Measurements from ENCODE around the gene MYO1B. TPM values are rescaled to one million over a fixed set of nuclear protein-coding genes. Genes with fewer than 3 reads are reported as not detected.

Gene MYO1B
- total and polyA plus RNA-seq, 5 donors: 6.0 to 16.3 (median 11.9) TPM

GRCh38 chr2:191212119-191212518 is 33.1 kb upstream of the MYO1B start:
- H3K4me1 ChIP-seq (ENCODE audit: control insufficient read depth, insufficient read depth, low read length): no peaks in the 10 kb centered on the region
- no peaks in the 10 kb centered on the region for H3K27me3 ChIP-seq (ENCODE audit: control insufficient read depth, insufficient read depth)
- H3K4me3 ChIP-seq (ENCODE audit: low read length): no peak overlapping the region
- no peak for DNase-seq
- no peaks in the 10 kb centered on the region for H3K9me3 ChIP-seq (ENCODE audit: control insufficient read depth, low read length)
- no peak overlapping the region for H3K27ac ChIP-seq (ENCODE audit: low read length)
- intact Hi-C loops (cut with DNase I): loop anchor here in 2 of 4 donors (10.0 kb wide), 2 partner anchors 47 to 293 kb away; no protein-coding TSS in a partner anchor
- no peak for ATAC-seq

GRCh38 chr2:191213333-191213732 is 31.9 kb upstream of the MYO1B start:
- intact Hi-C loops (cut with DNase I): loop anchor here in 2 of 4 donors (10.0 kb wide), 2 partner anchors 49 to 291 kb away; no protein-coding TSS in a partner anchor
- Histone ChIP-seq H3K4me1 (ENCODE audit: control insufficient read depth, insufficient read depth, low read length) (no peaks in the 10 kb centered on the region), H3K4me3 (ENCODE audit: low read length) (no peak overlapping the region), H3K9me3 (ENCODE audit: control insufficient read depth, low read length) (no peaks in the 10 kb centered on the region), H3K27me3 (ENCODE audit: control insufficient read depth, insufficient read depth) (no peaks in the 10 kb centered on the region), H3K27ac (ENCODE audit: low read length) (no peak overlapping the region)
- no peak for DNase-seq
- no peak for ATAC-seq

- Histone ChIP-seq H3K27ac (ENCODE audit: low read length) (no peak overlapping the region), H3K4me3 (ENCODE audit: low read length) (no peak overlapping the region), H3K27me3 (ENCODE audit: control insufficient read depth, insufficient read depth) (no peaks in the 10 kb centered on the region), H3K4me1 (ENCODE audit: control insufficient read depth, insufficient read depth, low read length) (peaks cover 2% of the 10 kb centered on the region), H3K9me3 (ENCODE audit: control insufficient read depth, low read length) (no peaks in the 10 kb centered on the region)
- 97% methylated on average over 1 of the region's 1 CpG for WGBS
- ATAC-seq: no peak
- no peak for DNase-seq
- intact Hi-C loops (cut with DNase I): loop anchor here in 2 of 4 donors (10.0 kb wide), 2 partner anchors 50 to 290 kb away; no protein-coding TSS in a partner anchor
Observed at GRCh38 chr2:191215230-191215629, 30.0 kb upstream of the MYO1B start.

- Histone ChIP-seq H3K4me3 (ENCODE audit: low read length) (no peak overlapping the region), H3K4me1 (ENCODE audit: control insufficient read depth, insufficient read depth, low read length) (peaks cover 2% of the 10 kb centered on the region), H3K9me3 (ENCODE audit: control insufficient read depth, low read length) (no peaks in the 10 kb centered on the region), H3K27ac (ENCODE audit: low read length) (no peak overlapping the region), H3K27me3 (ENCODE audit: control insufficient read depth, insufficient read depth) (no peaks in the 10 kb centered on the region)
- peak in 1 of 2 donors; percentile 60 for ATAC-seq
- DNase-seq: no peak
- intact Hi-C loops (cut with DNase I): loop anchor here in 2 of 4 donors (10.0 kb wide), 2 partner anchors 51 to 289 kb away; no protein-coding TSS in a partner anchor
Observed at GRCh38 chr2:191215666-191216065, 29.5 kb upstream of the MYO1B start.

- Histone ChIP-seq H3K4me1 (ENCODE audit: control insufficient read depth, insufficient read depth, low read length) (peaks cover 2% of the 10 kb centered on the region), H3K27ac (ENCODE audit: low read length) (no peak overlapping the region), H3K9me3 (ENCODE audit: control insufficient read depth, low read length) (no peaks in the 10 kb centered on the region), H3K27me3 (ENCODE audit: control insufficient read depth, insufficient read depth) (no peaks in the 10 kb centered on the region), H3K4me3 (ENCODE audit: low read length) (no peak overlapping the region)
- DNase-seq (no peak), ATAC-seq (peak in 1 of 2 donors; percentile 42)
- WGBS: 25% methylated on average over 1 of the region's 1 CpG
- intact Hi-C loops (cut with DNase I): loop anchor here in 2 of 4 donors (10.0 kb wide), 2 partner anchors 53 to 287 kb away; no protein-coding TSS in a partner anchor
Observed at GRCh38 chr2:191217580-191217979, 27.6 kb upstream of the MYO1B start.

- peak; percentile 62 to 81 for ATAC-seq
- 26% methylated on average over 5 of the region's 5 CpGs for WGBS
Observed at GRCh38 chr2:191218292-191218898, 26.8 kb upstream of the MYO1B start.

GRCh38 chr2:191220671-191221070 is 24.5 kb upstream of the MYO1B start:
- H3K4me1 ChIP-seq (ENCODE audit: control insufficient read depth, insufficient read depth, low read length): peaks cover 6% of the 10 kb centered on the region
- no peak overlapping the region for H3K4me3 ChIP-seq (ENCODE audit: low read length)
- intact Hi-C loops (cut with DNase I): no loop called here
- H3K27ac ChIP-seq (ENCODE audit: low read length): no peak overlapping the region
- WGBS: 88% methylated on average over 2 of the region's 2 CpGs
- H3K9me3 ChIP-seq (ENCODE audit: control insufficient read depth, low read length): no peaks in the 10 kb centered on the region
- no peak for ATAC-seq
- H3K27me3 ChIP-seq (ENCODE audit: control insufficient read depth, insufficient read depth): no peaks in the 10 kb centered on the region
- no peak for DNase-seq

More at GRCh38 chr2:191218292-191218898, 26.8 kb upstream of the MYO1B start:
- peak in 2 of 3 donors; percentile 35 to 61 for DNase-seq
- intact Hi-C loops (cut with DNase I): loop anchor here in 2 of 4 donors (10.0 kb wide), 2 partner anchors 54 to 286 kb away; no protein-coding TSS in a partner anchor
- Histone ChIP-seq H3K4me3 (ENCODE audit: low read length) (no peak overlapping the region), H3K27ac (ENCODE audit: low read length) (no peak overlapping the region), H3K27me3 (ENCODE audit: control insufficient read depth, insufficient read depth) (no peaks in the 10 kb centered on the region), H3K4me1 (ENCODE audit: control insufficient read depth, insufficient read depth, low read length) (peaks cover 5% of the 10 kb centered on the region), H3K9me3 (ENCODE audit: control insufficient read depth, low read length) (no peaks in the 10 kb centered on the region)

GRCh38 chr2:191221666-191222065 is 23.5 kb upstream of the MYO1B start:
- peaks cover 6% of the 10 kb centered on the region for H3K4me1 ChIP-seq (ENCODE audit: control insufficient read depth, insufficient read depth, low read length)
- DNase-seq: no peak
- ATAC-seq: no peak
- intact Hi-C loops (cut with DNase I): no loop called here
- H3K4me3 ChIP-seq (ENCODE audit: low read length): no peak overlapping the region
- 87% methylated on average over 5 of the region's 5 CpGs for WGBS
- H3K9me3 ChIP-seq (ENCODE audit: control insufficient read depth, low read length): no peaks in the 10 kb centered on the region
- H3K27ac ChIP-seq (ENCODE audit: low read length): no peak overlapping the region
- no peaks in the 10 kb centered on the region for H3K27me3 ChIP-seq (ENCODE audit: control insufficient read depth, insufficient read depth)

- H3K4me1 ChIP-seq (ENCODE audit: control insufficient read depth, insufficient read depth, low read length): peaks cover 6% of the 10 kb centered on the region
- no peaks in the 10 kb centered on the region for H3K9me3 ChIP-seq (ENCODE audit: control insufficient read depth, low read length)
- H3K4me3 ChIP-seq (ENCODE audit: low read length): no peak overlapping the region
- peak in 2 of 3 donors; percentile 37 to 56 for DNase-seq
- H3K27ac ChIP-seq (ENCODE audit: low read length): peak overlapping the region; percentile 75
- H3K27me3 ChIP-seq (ENCODE audit: control insufficient read depth, insufficient read depth): no peaks in the 10 kb centered on the region
- WGBS: 38% methylated on average over 4 of the region's 4 CpGs
- intact Hi-C loops (cut with DNase I): no loop called here
- peak; percentile 61 to 77 for ATAC-seq
Observed at GRCh38 chr2:191222507-191222906, 22.7 kb upstream of the MYO1B start.

GRCh38 chr2:191222952-191223351 is 22.3 kb upstream of the MYO1B start:
- Histone ChIP-seq H3K9me3 (ENCODE audit: control insufficient read depth, low read length) (no peaks in the 10 kb centered on the region), H3K27ac (ENCODE audit: low read length) (peak overlapping the region; percentile 75), H3K4me3 (ENCODE audit: low read length) (no peak overlapping the region), H3K4me1 (ENCODE audit: control insufficient read depth, insufficient read depth, low read length) (peaks cover 6% of the 10 kb centered on the region), H3K27me3 (ENCODE audit: control insufficient read depth, insufficient read depth) (no peaks in the 10 kb centered on the region)
- 78% methylated on average over 3 of the region's 3 CpGs for WGBS
- DNase-seq: no peak
- intact Hi-C loops (cut with DNase I): no loop called here
- peak; percentile 32 to 64 for ATAC-seq

- 90% methylated on average over 1 of the region's 1 CpG for WGBS
- peaks cover 4% of the 10 kb centered on the region for H3K4me1 ChIP-seq (ENCODE audit: control insufficient read depth, insufficient read depth, low read length)
- DNase-seq (no peak), ATAC-seq (no peak)
- no peak overlapping the region for H3K27ac ChIP-seq (ENCODE audit: low read length)
- no peaks in the 10 kb centered on the region for H3K9me3 ChIP-seq (ENCODE audit: control insufficient read depth, low read length)
- H3K27me3 ChIP-seq (ENCODE audit: control insufficient read depth, insufficient read depth): no peaks in the 10 kb centered on the region
- intact Hi-C loops (cut with DNase I): no loop called here
- H3K4me3 ChIP-seq (ENCODE audit: low read length): no peak overlapping the region
Observed at GRCh38 chr2:191225126-191225525, 20.1 kb upstream of the MYO1B start.
